ENCODE data around the gene UIMC1.

Gene UIMC1

GRCh38 chr5:176916337-176916736 lies 90.2 kb downstream of the UIMC1 start:
- DNase-seq = no peak
- no peak for ATAC-seq
- peaks cover 37% of the 10 kb centered on the region for H3K36me3 Mint-ChIP-seq (ENCODE audit: low read depth)
- no peak overlapping the region for H3K4me3 Mint-ChIP-seq
- H3K27me3 Mint-ChIP-seq = no peaks in the 10 kb centered on the region
- H3K4me1 Mint-ChIP-seq = peaks cover 19% of the 10 kb centered on the region
- no peaks in the 10 kb centered on the region for H3K9me3 Mint-ChIP-seq
- H3K27ac Mint-ChIP-seq = no peak overlapping the region

GRCh38 chr5:176915906-176916305 lies 90.7 kb downstream of the UIMC1 start:
- peaks cover 34% of the 10 kb centered on the region for H3K36me3 Mint-ChIP-seq (ENCODE audit: low read depth)
- peaks cover 20% of the 10 kb centered on the region for H3K4me1 Mint-ChIP-seq
- DNase-seq (no peak), ATAC-seq (peak; percentile 57)
- H3K27ac Mint-ChIP-seq = no peak overlapping the region
- H3K9me3 Mint-ChIP-seq = no peaks in the 10 kb centered on the region
- no peaks in the 10 kb centered on the region for H3K27me3 Mint-ChIP-seq
- no peak overlapping the region for H3K4me3 Mint-ChIP-seq

- Mint-ChIP-seq H3K36me3 (ENCODE audit: low read depth) (peaks cover 41% of the 10 kb centered on the region), H3K9me3 (no peaks in the 10 kb centered on the region), H3K4me1 (peaks cover 34% of the 10 kb centered on the region), H3K4me3 (no peak overlapping the region), H3K27me3 (no peaks in the 10 kb centered on the region), H3K27ac (no peak overlapping the region)
- ATAC-seq (no peak), DNase-seq (no peak)
Observed at GRCh38 chr5:176912115-176912514, 94.5 kb downstream of the UIMC1 start.

GRCh38 chr5:176908675-176909368 lies 97.8 kb downstream of the UIMC1 start:
- Mint-ChIP-seq H3K27me3 (no peaks in the 10 kb centered on the region), H3K27ac (no peak overlapping the region), H3K36me3 (ENCODE audit: low read depth) (peaks cover 57% of the 10 kb centered on the region), H3K4me1 (peaks cover 20% of the 10 kb centered on the region), H3K9me3 (no peaks in the 10 kb centered on the region), H3K4me3 (no peak overlapping the region)
- DNase-seq = no peak
- ATAC-seq = no peak

- Mint-ChIP-seq H3K9me3 (no peaks in the 10 kb centered on the region), H3K4me1 (peaks cover 35% of the 10 kb centered on the region), H3K36me3 (ENCODE audit: low read depth) (peaks cover 61% of the 10 kb centered on the region), H3K27ac (no peak overlapping the region), H3K27me3 (no peaks in the 10 kb centered on the region), H3K4me3 (no peak overlapping the region)
- no peak for ATAC-seq
- no peak for DNase-seq
Observed at GRCh38 chr5:176906796-176907195, 99.8 kb downstream of the UIMC1 start.

GRCh38 chr5:176906126-176906525 lies 100.5 kb downstream of the UIMC1 start:
- Mint-ChIP-seq H3K4me3 (no peak overlapping the region), H3K27me3 (no peaks in the 10 kb centered on the region), H3K9me3 (no peaks in the 10 kb centered on the region), H3K4me1 (peaks cover 38% of the 10 kb centered on the region), H3K36me3 (ENCODE audit: low read depth) (peaks cover 62% of the 10 kb centered on the region), H3K27ac (no peak overlapping the region)
- no peak for DNase-seq
- ATAC-seq = no peak

GRCh38 chr5:176904276-176904675 lies 102.3 kb downstream of the UIMC1 start:
- ATAC-seq (no peak), DNase-seq (no peak)
- Mint-ChIP-seq H3K9me3 (no peaks in the 10 kb centered on the region), H3K36me3 (ENCODE audit: low read depth) (peaks cover 60% of the 10 kb centered on the region), H3K4me1 (peaks cover 38% of the 10 kb centered on the region), H3K27ac (no peak overlapping the region), H3K4me3 (no peak overlapping the region), H3K27me3 (no peaks in the 10 kb centered on the region)

GRCh38 chr5:176902911-176903664 lies 103.5 kb downstream of the UIMC1 start:
- peak overlapping the region; percentile 14 for H3K27ac Mint-ChIP-seq
- DNase-seq (no peak), ATAC-seq (no peak)
- peaks cover 42% of the 10 kb centered on the region for H3K4me1 Mint-ChIP-seq
- H3K9me3 Mint-ChIP-seq = no peaks in the 10 kb centered on the region
- H3K4me3 Mint-ChIP-seq = no peak overlapping the region
- peaks cover 52% of the 10 kb centered on the region for H3K36me3 Mint-ChIP-seq (ENCODE audit: low read depth)
- H3K27me3 Mint-ChIP-seq = peaks cover 1% of the 10 kb centered on the region

GRCh38 chr5:176902102-176902814 lies 104.3 kb downstream of the UIMC1 start:
- Mint-ChIP-seq H3K9me3 (no peaks in the 10 kb centered on the region), H3K27me3 (peaks cover 4% of the 10 kb centered on the region), H3K36me3 (ENCODE audit: low read depth) (peaks cover 46% of the 10 kb centered on the region), H3K27ac (peak overlapping the region; percentile 88), H3K4me3 (no peak overlapping the region), H3K4me1 (peaks cover 50% of the 10 kb centered on the region)
- DNase-seq (no peak), ATAC-seq (no peak)

GRCh38 chr5:176901260-176902101 lies 105.1 kb downstream of the UIMC1 start:
- Mint-ChIP-seq H3K4me1 (peaks cover 50% of the 10 kb centered on the region), H3K9me3 (no peaks in the 10 kb centered on the region), H3K27me3 (peaks cover 4% of the 10 kb centered on the region), H3K4me3 (peak overlapping the region; percentile 21), H3K36me3 (ENCODE audit: low read depth) (peaks cover 42% of the 10 kb centered on the region), H3K27ac (peak overlapping the region; percentile 88)
- ATAC-seq (peak; percentile 93), DNase-seq (peak; percentile 22)

GRCh38 chr5:176900780-176901204 lies 105.8 kb downstream of the UIMC1 start:
- ATAC-seq (no peak), DNase-seq (no peak)
- H3K9me3 Mint-ChIP-seq = no peaks in the 10 kb centered on the region
- peak overlapping the region; percentile 88 for H3K27ac Mint-ChIP-seq
- peaks cover 4% of the 10 kb centered on the region for H3K27me3 Mint-ChIP-seq
- peaks cover 37% of the 10 kb centered on the region for H3K36me3 Mint-ChIP-seq (ENCODE audit: low read depth)
- H3K4me1 Mint-ChIP-seq = peaks cover 50% of the 10 kb centered on the region
- H3K4me3 Mint-ChIP-seq = no peak overlapping the region

GRCh38 chr5:176899946-176900779 lies 106.4 kb downstream of the UIMC1 start:
- H3K4me1 Mint-ChIP-seq = peaks cover 50% of the 10 kb centered on the region
- no peak overlapping the region for H3K4me3 Mint-ChIP-seq
- H3K36me3 Mint-ChIP-seq (ENCODE audit: low read depth) = peaks cover 31% of the 10 kb centered on the region
- peaks cover 4% of the 10 kb centered on the region for H3K27me3 Mint-ChIP-seq
- no peak overlapping the region for H3K27ac Mint-ChIP-seq
- no peaks in the 10 kb centered on the region for H3K9me3 Mint-ChIP-seq
- ATAC-seq (no peak), DNase-seq (no peak)

GRCh38 chr5:176899296-176899891 lies 107.2 kb downstream of the UIMC1 start, which contains the start of gene HK3:
TSS of gene HK3 (minus strand) at chr5:176899346. CDS start at chr5:176896159, 3,187 bp downstream.
- DNase-seq (no peak), ATAC-seq (no peak)
- H3K27ac Mint-ChIP-seq = no peak within 1 kb of the TSS
- peaks cover 50% of the 10 kb centered on the region for H3K4me1 Mint-ChIP-seq
- peaks cover 26% of the 10 kb centered on the region for H3K36me3 Mint-ChIP-seq (ENCODE audit: low read depth)
- H3K4me3 Mint-ChIP-seq = no peak within 1 kb of the TSS
- H3K27me3 Mint-ChIP-seq = peaks cover 4% of the 10 kb centered on the region
- no peaks in the 10 kb centered on the region for H3K9me3 Mint-ChIP-seq
